A673 (cell line): Measurements from ENCODE around the gene PCDHA7. TPM values are rescaled to one million over a fixed set of nuclear protein-coding genes. Genes with fewer than 3 reads are reported as not detected.
"Not testable (repeated sequence)": the region's sequence is repeated elsewhere in the genome, so short reads cannot be mapped to it uniquely, and the experiment has no call there.

Experiments used
- BruUV-seq: library from RNA; stranded (reverse); fragments of 400-500 nt; replicated peaks from 2 replicates; lab custom pipeline; 2021; lab: Mats Ljungman, UMichigan
- CTCF ChIA-PET: fragments of 300-600 bp; sonication (Branson Sonifier 250); formaldehyde crosslinking; loops from one replicate; lab custom pipeline; 2022; ENCODE audit warnings: antibody characterized with exemption; lab: Charles Lee
- POLR2A ChIA-PET: fragments of 300-600 bp; sonication (Branson Sonifier 250); formaldehyde crosslinking; loops from one replicate; lab custom pipeline; 2022; ENCODE audit warnings: antibody characterized with exemption; ENCODE audit not compliant: low non-redundant PET; lab: Charles Lee
- DNase-seq: peaks from one replicate; pipeline ENCODE4 v3.0.0-alpha.2; 2015; ENCODE audit warnings: low spot score
- H3K27ac ChIP-seq: fragments of 200-600 bp; sonication (generic); 2 replicates; pipeline ENCODE4 v1.5.1; 2016; ENCODE audit warnings: mixed run types, low read depth, mild to moderate bottlenecking, mixed read lengths, antibody characterized with exemption, low read length; ENCODE audit not compliant: poor library complexity, severe bottlenecking
- H3K27me3 ChIP-seq: fragments of 200-600 bp; sonication (generic); replicated peaks from 2 replicates; pipeline ENCODE4 v1.6.1; 2017; ENCODE audit warnings: mixed run types, low read depth, mild to moderate bottlenecking, mixed read lengths, antibody characterized with exemption, low read length; ENCODE audit not compliant: insufficient read depth, poor library complexity
- H3K36me3 ChIP-seq: fragments of 200-600 bp; sonication (generic); 2 replicates; pipeline ENCODE4 v1.6.1; 2016; ENCODE audit warnings: mixed run types, mild to moderate bottlenecking, mixed read lengths, antibody characterized with exemption, low read length; ENCODE audit not compliant: insufficient read depth, poor library complexity, severe bottlenecking
- H3K4me1 ChIP-seq: fragments of 200-600 bp; sonication (generic); 2 replicates; pipeline ENCODE4 v1.6.1; 2017; ENCODE audit warnings: mixed run types, mild to moderate bottlenecking, mixed read lengths, antibody characterized with exemption, low read length; ENCODE audit not compliant: insufficient read depth, poor library complexity, severe bottlenecking
- H3K4me3 ChIP-seq: fragments of 200-600 bp; sonication (generic); 2 replicates; pipeline ENCODE4 v1.5.1; 2016; ENCODE audit warnings: low read depth, mixed run types, mild to moderate bottlenecking, mixed read lengths, low read length; ENCODE audit not compliant: poor library complexity, severe bottlenecking
- H3K9me3 ChIP-seq: fragments of 200-600 bp; sonication (generic); 2 replicates; pipeline ENCODE4 v1.6.1; 2016; ENCODE audit warnings: mixed run types, low read depth, mild to moderate bottlenecking, mixed read lengths, antibody characterized with exemption, low read length; ENCODE audit not compliant: poor library complexity, severe bottlenecking
- EZH2 ChIP-seq: fragments of 200-600 bp; sonication (generic); IDR thresholded peaks from 2 replicates; pipeline ENCODE4 v1.6.1; 2017; ENCODE audit warnings: borderline replicate concordance, low read depth, mild to moderate bottlenecking, mixed read lengths, antibody characterized with exemption, low read length; ENCODE audit not compliant: poor library complexity, severe bottlenecking
- intact Hi-C: fragments of 100-400 bp; cut with micrococcal nuclease; formaldehyde crosslinking; loops from one replicate; pipeline ENCODE4 v1.10.0; 2022; ENCODE audit not compliant: unreplicated experiment
- total RNA-seq: library from RNA; stranded (reverse); gene quantifications from 2 replicates; pipeline ENCODE4 v1.2.3, GENCODE V29; 2021
- TF ChIP-seq, protein P1 (sequence below): fragments of 300-800, 200-600 bp; sonication (generic); conservative IDR thresholded peaks from 2 replicates; pipeline ENCODE4 v1.5.1; 2017; ENCODE audit warnings: low read depth, mild to moderate bottlenecking, antibody characterized with exemption, low read length, moderate library complexity, mixed read lengths

PCDHA7 gene
- total RNA-seq, 1 experiment from 2014 or later: 2.6 TPM

DNA sequence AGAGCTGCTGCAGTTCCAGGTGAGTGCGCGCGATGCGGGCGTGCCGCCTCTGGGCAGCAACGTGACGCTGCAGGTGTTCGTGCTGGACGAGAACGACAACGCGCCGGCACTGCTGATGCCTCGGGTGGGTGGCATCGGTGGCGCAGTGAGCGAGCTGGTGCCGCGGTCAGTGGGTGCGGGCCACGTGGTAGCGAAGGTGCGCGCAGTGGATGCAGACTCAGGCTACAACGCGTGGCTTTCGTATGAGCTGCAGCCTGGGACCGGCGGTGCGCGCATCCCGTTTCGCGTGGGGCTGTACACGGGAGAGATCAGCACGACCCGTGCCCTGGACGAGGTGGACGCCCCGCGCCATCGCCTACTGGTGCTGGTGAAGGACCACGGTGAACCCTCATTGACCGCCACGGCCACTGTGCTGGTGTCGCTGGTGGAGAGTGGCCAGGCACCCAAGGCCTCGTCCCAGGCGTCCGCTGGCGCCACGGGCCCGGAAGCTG, 31.2 kb upstream of the PCDHA7 start:
- Histone ChIP-seq H3K4me1 (no peaks in the 10 kb centered on the region), H3K4me3 (no peak overlapping the region), H3K9me3 (peaks cover 20% of the 10 kb centered on the region), H3K27me3 (no peaks in the 10 kb centered on the region), H3K36me3 (no peaks in the 10 kb centered on the region), H3K27ac (no peak overlapping the region)
- TF ChIP-seq, protein P1, sequence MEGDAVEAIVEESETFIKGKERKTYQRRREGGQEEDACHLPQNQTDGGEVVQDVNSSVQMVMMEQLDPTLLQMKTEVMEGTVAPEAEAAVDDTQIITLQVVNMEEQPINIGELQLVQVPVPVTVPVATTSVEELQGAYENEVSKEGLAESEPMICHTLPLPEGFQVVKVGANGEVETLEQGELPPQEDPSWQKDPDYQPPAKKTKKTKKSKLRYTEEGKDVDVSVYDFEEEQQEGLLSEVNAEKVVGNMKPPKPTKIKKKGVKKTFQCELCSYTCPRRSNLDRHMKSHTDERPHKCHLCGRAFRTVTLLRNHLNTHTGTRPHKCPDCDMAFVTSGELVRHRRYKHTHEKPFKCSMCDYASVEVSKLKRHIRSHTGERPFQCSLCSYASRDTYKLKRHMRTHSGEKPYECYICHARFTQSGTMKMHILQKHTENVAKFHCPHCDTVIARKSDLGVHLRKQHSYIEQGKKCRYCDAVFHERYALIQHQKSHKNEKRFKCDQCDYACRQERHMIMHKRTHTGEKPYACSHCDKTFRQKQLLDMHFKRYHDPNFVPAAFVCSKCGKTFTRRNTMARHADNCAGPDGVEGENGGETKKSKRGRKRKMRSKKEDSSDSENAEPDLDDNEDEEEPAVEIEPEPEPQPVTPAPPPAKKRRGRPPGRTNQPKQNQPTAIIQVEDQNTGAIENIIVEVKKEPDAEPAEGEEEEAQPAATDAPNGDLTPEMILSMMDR: no peak
- TF ChIP-seq EZH2: no peak
- POLR2A ChIA-PET: no interaction called here
- no TSS peak for BruUV-seq
- intact Hi-C loops: no loop called here
- CTCF ChIA-PET: no interaction called here
- no peak for DNase-seq

- Histone ChIP-seq H3K27me3 (no peaks in the 10 kb centered on the region), H3K4me3 (no peak within 1 kb of the TSS), H3K9me3 (peaks cover 15% of the 10 kb centered on the region), H3K36me3 (no peaks in the 10 kb centered on the region), H3K4me1 (no peaks in the 10 kb centered on the region), H3K27ac (no peak within 1 kb of the TSS)
- TF ChIP-seq EZH2: no peak
- TF ChIP-seq, protein P1: peak; percentile 64
- no TSS peak for BruUV-seq
- ChIA-PET POLR2A (no interaction called here), CTCF (interaction anchor here (0.7 kb wide), 1 partner anchor 10 kb away, joined by 3 read pairs; no protein-coding TSS in a partner anchor)
- intact Hi-C loops: no loop called here
- peak; percentile 59 for DNase-seq
Measured at GRCh38 chr5:140806834-140807775, 27.0 kb upstream of the PCDHA7 start, which contains the start of gene PCDHA4. TSS of gene PCDHA4 (plus strand) at chr5:140807068.

DNA sequence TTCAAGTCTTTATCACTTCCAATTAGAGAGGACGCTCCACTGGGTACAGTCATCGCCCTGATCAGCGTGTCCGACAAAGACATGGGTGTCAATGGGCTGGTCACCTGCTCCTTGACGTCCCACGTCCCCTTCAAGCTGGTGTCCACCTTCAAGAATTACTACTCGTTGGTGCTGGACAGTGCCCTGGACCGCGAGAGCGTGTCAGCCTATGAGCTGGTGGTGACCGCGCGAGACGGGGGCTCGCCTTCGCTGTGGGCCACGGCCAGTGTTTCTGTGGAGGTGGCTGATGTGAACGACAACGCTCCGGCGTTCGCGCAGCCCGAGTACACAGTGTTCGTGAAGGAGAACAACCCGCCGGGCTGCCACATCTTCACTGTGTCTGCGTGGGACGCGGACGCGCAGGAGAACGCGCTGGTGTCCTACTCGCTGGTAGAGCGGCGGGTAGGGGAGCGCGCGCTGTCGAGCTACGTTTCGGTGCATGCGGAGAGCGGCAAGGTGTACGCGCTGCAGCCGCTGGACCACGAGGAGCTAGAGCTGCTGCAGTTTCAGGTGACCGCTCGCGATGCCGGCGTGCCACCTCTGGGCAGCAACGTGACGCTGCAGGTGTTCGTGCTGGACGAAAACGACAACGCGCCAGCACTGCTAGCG, 25.7 kb upstream of the PCDHA7 start:
- H3K36me3 ChIP-seq, H3K9me3 ChIP-seq, POLR2A ChIA-PET, intact Hi-C loops, H3K27ac ChIP-seq, H3K27me3 ChIP-seq, H3K4me1 ChIP-seq, H3K4me3 ChIP-seq, DNase-seq, BruUV-seq: not testable (repeated sequence)
- CTCF ChIA-PET: interaction anchor here (0.7 kb wide), 1 partner anchor 9 kb away, joined by 3 read pairs; no protein-coding TSS in a partner anchor
